Adrenal gland (tissue), 5 donors: ENCODE data around the gene ENPP3.

Experiments used
- POLR2A ChIP-seq, 2 donors: fragments of 450-650 bp; IDR thresholded peaks; one replicate each; pipeline ENCODE4 v1.6.1; 2017; ENCODE audit warnings: antibody characterized with exemption in 2 of 2, mild to moderate bottlenecking in 2 of 2, moderate library complexity in 1 of 2
- TF ChIP-seq, protein P1 (sequence below), 6 experiments: fragments of 450-650 bp in 4 of 6; fragments of 200-600 bp in 2 of 6; sonication (generic) in 1 of 6; IDR thresholded peaks; 1 replicate in 5 of 6; 2 replicates in 1 of 6; pipeline versions ENCODE4 v1.5.1 to v1.8.0; 2016 to 2021; ENCODE audit warnings: antibody characterized with exemption in 6 of 6, mild to moderate bottlenecking in 2 of 6, moderate library complexity in 1 of 6
- donor health status: DM: no; HTN: no; CAD: no.

DNA sequence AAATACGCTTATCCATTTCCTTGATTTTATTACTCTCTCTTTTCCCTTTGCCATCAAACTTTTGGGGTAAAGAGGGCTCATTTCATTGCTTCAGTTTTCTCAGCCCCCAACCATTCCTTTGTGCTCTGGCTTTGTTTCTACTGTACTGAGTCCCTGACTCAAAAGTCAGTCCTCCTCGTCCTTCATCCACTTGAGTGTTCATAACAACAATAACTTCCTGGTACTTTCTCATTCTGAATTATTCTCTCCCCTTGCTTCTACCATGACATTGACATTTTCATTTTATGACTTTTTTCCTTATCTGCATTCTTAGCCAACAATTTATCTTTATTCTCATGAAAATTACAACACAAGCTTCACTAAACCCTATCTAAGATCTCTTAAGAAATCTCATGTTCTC, 911 bp downstream of the ENPP3 start:
- TF ChIP-seq, protein P1, sequence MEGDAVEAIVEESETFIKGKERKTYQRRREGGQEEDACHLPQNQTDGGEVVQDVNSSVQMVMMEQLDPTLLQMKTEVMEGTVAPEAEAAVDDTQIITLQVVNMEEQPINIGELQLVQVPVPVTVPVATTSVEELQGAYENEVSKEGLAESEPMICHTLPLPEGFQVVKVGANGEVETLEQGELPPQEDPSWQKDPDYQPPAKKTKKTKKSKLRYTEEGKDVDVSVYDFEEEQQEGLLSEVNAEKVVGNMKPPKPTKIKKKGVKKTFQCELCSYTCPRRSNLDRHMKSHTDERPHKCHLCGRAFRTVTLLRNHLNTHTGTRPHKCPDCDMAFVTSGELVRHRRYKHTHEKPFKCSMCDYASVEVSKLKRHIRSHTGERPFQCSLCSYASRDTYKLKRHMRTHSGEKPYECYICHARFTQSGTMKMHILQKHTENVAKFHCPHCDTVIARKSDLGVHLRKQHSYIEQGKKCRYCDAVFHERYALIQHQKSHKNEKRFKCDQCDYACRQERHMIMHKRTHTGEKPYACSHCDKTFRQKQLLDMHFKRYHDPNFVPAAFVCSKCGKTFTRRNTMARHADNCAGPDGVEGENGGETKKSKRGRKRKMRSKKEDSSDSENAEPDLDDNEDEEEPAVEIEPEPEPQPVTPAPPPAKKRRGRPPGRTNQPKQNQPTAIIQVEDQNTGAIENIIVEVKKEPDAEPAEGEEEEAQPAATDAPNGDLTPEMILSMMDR (IDR thresholded peaks at IDR 0.05), result no peak
- TF ChIP-seq POLR2A (IDR thresholded peaks at IDR 0.05), result no peak
